B cell (primary cell): Measurements from ENCODE around the gene RBM26. TPM values are rescaled to one million over a fixed set of nuclear protein-coding genes. Genes with fewer than 3 reads are reported as not detected.
A peak's percentile ranks its signal among the peaks of the same experiment; 100 is the strongest.

Experiments
- ATAC-seq: fragments of 200-7000 bp; cut with Tn5 transposase; one replicate; pipeline ENCODE4 v1.10.0; 2021; ENCODE audit warnings: low read depth, mild to moderate bottlenecking, moderate number of reproducible peaks, moderate library complexity
- CTCF ChIA-PET: fragments of 350-600 bp; sonication (Branson Sonifier 250); formaldehyde crosslinking; loops from one replicate; lab custom pipeline; 2021; ENCODE audit warnings: antibody characterized with exemption, inconsistent platforms; lab: Charles Lee
- POLR2A ChIA-PET: fragments of 350-600 bp; sonication (Branson Sonifier 250); formaldehyde crosslinking; loops from one replicate; lab custom pipeline; 2021; ENCODE audit warnings: antibody characterized with exemption; lab: Charles Lee
- DNase-seq: peaks from one replicate; pipeline ENCODE4 v3.0.0; 2013
- H2AFZ ChIP-seq: 2 replicates; pipeline ENCODE4 v1.6.1; 2012; ENCODE audit warnings: mild to moderate bottlenecking, low read depth, low read length; ENCODE audit not compliant: insufficient read depth, poor library complexity, severe bottlenecking
- H3K27ac ChIP-seq, 2 donors: 1 replicate in 1 of 2; 2 replicates in 1 of 2; pipeline ENCODE4 v1.5.1; 2012 to 2013; ENCODE audit warnings: low read length in 2 of 2, mild to moderate bottlenecking in 2 of 2, moderate library complexity in 1 of 2
- H3K27me3 ChIP-seq, 4 experiments: fragments of 200-600 bp in 1 of 4; sonication (generic) in 1 of 4; replicated peaks in 1 of 4; 1 replicate in 2 of 4; 2 replicates in 2 of 4; pipeline versions ENCODE4 v1.6.1 to v1.7.0; 2013 to 2016; ENCODE audit warnings: low read length in 3 of 4, mild to moderate bottlenecking in 2 of 4, mixed read lengths in 1 of 4, moderate library complexity in 1 of 4; ENCODE audit not compliant: insufficient read depth in 4 of 4, control insufficient read depth in 3 of 4; ENCODE audit errors: control extremely low read depth in 1 of 4
- H3K36me3 ChIP-seq, 2 experiments: replicated peaks in 1 of 2; 1 replicate in 1 of 2; 2 replicates in 1 of 2; pipeline versions ENCODE4 v1.6.1 to v1.7.1; 2013; ENCODE audit warnings: low read length in 1 of 2; ENCODE audit not compliant: insufficient read depth in 2 of 2, control insufficient read depth in 1 of 2; ENCODE audit errors: control extremely low read depth in 1 of 2, extremely low read depth in 1 of 2
- H3K4me1 ChIP-seq, 2 donors: fragments of 200-600 bp in 1 of 2; sonication (generic) in 1 of 2; 1 replicate in 1 of 2; 2 replicates in 1 of 2; pipeline versions ENCODE4 v1.5.1 to v1.6.1; 2013 to 2017; ENCODE audit warnings: low read length in 2 of 2; ENCODE audit not compliant: control insufficient read depth in 2 of 2, insufficient read depth in 2 of 2
- H3K4me2 ChIP-seq: replicated peaks from 2 replicates; pipeline ENCODE3; 2012; ENCODE audit warnings: mild to moderate bottlenecking, low read depth, low read length; ENCODE audit not compliant: poor library complexity, severe bottlenecking
- H3K4me3 ChIP-seq, 5 experiments: fragments of 200-600 bp in 1 of 5; sonication (generic) in 1 of 5; 1 replicate in 3 of 5; 2 replicates in 2 of 5; pipeline versions ENCODE4 v1.5.1 to v1.7.0; 2011 to 2016; ENCODE audit warnings: low read length in 4 of 5, mild to moderate bottlenecking in 4 of 5, low read depth in 2 of 5, control low read depth in 1 of 5, moderate library complexity in 1 of 5; ENCODE audit not compliant: insufficient read depth in 1 of 5; ENCODE audit errors: control extremely low read depth in 1 of 5, extremely low read depth in 1 of 5
- H3K79me2 ChIP-seq: fragments of 200-600 bp; sonication (generic); one replicate; pipeline ENCODE4 v1.6.0; 2016; ENCODE audit warnings: low read length; ENCODE audit not compliant: control insufficient read depth, insufficient read depth
- H3K9ac ChIP-seq: fragments of 200-600 bp; sonication (generic); 2 replicates; pipeline ENCODE4 v1.6.1; 2017; ENCODE audit warnings: mild to moderate bottlenecking, low read length, moderate library complexity
- H3K9me3 ChIP-seq, 3 donors: one replicate each; pipeline versions ENCODE4 v1.6.1 to v1.7.1; 2013; ENCODE audit warnings: low read length in 2 of 3; ENCODE audit not compliant: control insufficient read depth in 2 of 3, insufficient read depth in 1 of 3; ENCODE audit errors: control extremely low read depth in 1 of 3
- H4K20me1 ChIP-seq: 2 replicates; pipeline ENCODE4 v1.6.0; 2012; ENCODE audit warnings: mild to moderate bottlenecking, low read length; ENCODE audit not compliant: insufficient read depth, control insufficient read depth, poor library complexity, severe bottlenecking
- H3K27ac Mint-ChIP-seq: one replicate; pipeline ENCODE4 v1.8.0; 2021; ENCODE audit warnings: mixed read lengths
- H3K27me3 Mint-ChIP-seq: one replicate; pipeline ENCODE4 v1.8.0; 2021; ENCODE audit warnings: mixed read lengths
- H3K4me1 Mint-ChIP-seq: one replicate; pipeline ENCODE4 v1.8.0; 2021; ENCODE audit warnings: mixed read lengths
- H3K4me3 Mint-ChIP-seq: one replicate; pipeline ENCODE4 v1.8.0; 2021; ENCODE audit warnings: mixed read lengths
- H3K9me3 Mint-ChIP-seq: one replicate; pipeline ENCODE4 v1.8.0; 2022; ENCODE audit warnings: mixed read lengths; ENCODE audit not compliant: insufficient read depth
- EZH2 ChIP-seq: IDR thresholded peaks from 2 replicates; pipeline ENCODE4 v1.6.1; 2012; ENCODE audit warnings: borderline replicate concordance, low read depth, mild to moderate bottlenecking, moderate library complexity, low read length; ENCODE audit not compliant: insufficient read depth, poor library complexity, severe bottlenecking
- WGBS: methylation state at CpG from one replicate; pipeline ENCODE4 v1.1.5; 2013; ENCODE audit warnings: missing lambda C conversion rate; ENCODE audit not compliant: insufficient coverage; 5-methylcytosine and 5-hydroxymethylcytosine counted together
- intact Hi-C: fragments of 100-400 bp; cut with micrococcal nuclease; formaldehyde crosslinking; loops from one replicate; pipeline ENCODE4 v1.10.0; 2022
- polyA plus RNA-seq: library from polyadenylated mRNA; depleted of rRNA; stranded (reverse); fragments of >200 nt; gene quantifications from 2 replicates; pipeline ENCODE4 v1.2.3, GENCODE V29; 2012
- total RNA-seq, 2 donors: library from RNA; stranded (reverse); fragments of 120-200 nt in 1 of 2; gene quantifications; 1 replicate in 1 of 2; 2 replicates in 1 of 2; pipeline versions ENCODE4 v1.2.3 to v1.2.4, GENCODE V29; 2013 to 2022
- TF ChIP-seq, protein P1 (sequence below): fragments of 200-600 bp; IDR thresholded peaks from one replicate; pipeline ENCODE4 v1.8.0; 2022; ENCODE audit warnings: antibody characterized with exemption, mild to moderate bottlenecking

Gene RBM26
- total and polyA plus RNA-seq, 2 donors (not counting 1 experiment from before 2014, with no cell fraction given), result 34.5 to 159 TPM

DNA sequence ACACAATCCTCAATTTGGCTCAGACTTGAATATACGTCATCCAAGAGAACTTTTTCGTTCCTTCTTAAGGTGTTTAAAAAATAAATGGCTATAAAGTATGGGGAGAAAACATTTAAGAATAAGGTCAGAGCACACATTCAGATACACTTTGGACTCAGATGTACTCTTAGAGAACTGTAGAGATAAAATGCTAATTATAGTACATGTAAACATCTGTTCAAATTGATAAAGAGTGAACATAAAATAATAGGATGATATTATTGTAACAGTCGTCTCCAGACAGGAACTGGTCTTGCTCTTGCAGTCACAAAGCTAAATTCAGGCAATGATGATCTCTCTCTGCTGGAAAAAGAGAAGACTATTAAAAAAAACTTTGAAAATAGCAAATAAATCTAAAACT is 91.4 kb downstream of the RBM26 start:
- ChIA-PET POLR2A (no interaction called here), CTCF (no interaction called here)
- Histone ChIP-seq H2AFZ (no peak overlapping the region), H3K9me3 (no peaks in the 10 kb centered on the region), H3K27me3 (no peaks in the 10 kb centered on the region), H4K20me1 (no peaks in the 10 kb centered on the region), H3K4me2 (no peak overlapping the region), H3K4me1 (no peaks in the 10 kb centered on the region), H3K79me2 (no peaks in the 10 kb centered on the region), H3K36me3 (no peaks in the 10 kb centered on the region), H3K27ac (no peak overlapping the region), H3K4me3 (no peak overlapping the region), H3K9ac (no peak overlapping the region)
- Mint-ChIP-seq H3K4me1 (no peaks in the 10 kb centered on the region), H3K27me3 (no peaks in the 10 kb centered on the region), H3K27ac (no peak overlapping the region), H3K4me3 (no peak overlapping the region), H3K9me3 (no peaks in the 10 kb centered on the region)
- no CpG with 5 or more reads among the region's 3 CpGs for WGBS
- no peak for ATAC-seq
- no peak for DNase-seq
- intact Hi-C loops, result no loop called here
- no peak for TF ChIP-seq EZH2
- TF ChIP-seq, protein P1, sequence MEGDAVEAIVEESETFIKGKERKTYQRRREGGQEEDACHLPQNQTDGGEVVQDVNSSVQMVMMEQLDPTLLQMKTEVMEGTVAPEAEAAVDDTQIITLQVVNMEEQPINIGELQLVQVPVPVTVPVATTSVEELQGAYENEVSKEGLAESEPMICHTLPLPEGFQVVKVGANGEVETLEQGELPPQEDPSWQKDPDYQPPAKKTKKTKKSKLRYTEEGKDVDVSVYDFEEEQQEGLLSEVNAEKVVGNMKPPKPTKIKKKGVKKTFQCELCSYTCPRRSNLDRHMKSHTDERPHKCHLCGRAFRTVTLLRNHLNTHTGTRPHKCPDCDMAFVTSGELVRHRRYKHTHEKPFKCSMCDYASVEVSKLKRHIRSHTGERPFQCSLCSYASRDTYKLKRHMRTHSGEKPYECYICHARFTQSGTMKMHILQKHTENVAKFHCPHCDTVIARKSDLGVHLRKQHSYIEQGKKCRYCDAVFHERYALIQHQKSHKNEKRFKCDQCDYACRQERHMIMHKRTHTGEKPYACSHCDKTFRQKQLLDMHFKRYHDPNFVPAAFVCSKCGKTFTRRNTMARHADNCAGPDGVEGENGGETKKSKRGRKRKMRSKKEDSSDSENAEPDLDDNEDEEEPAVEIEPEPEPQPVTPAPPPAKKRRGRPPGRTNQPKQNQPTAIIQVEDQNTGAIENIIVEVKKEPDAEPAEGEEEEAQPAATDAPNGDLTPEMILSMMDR, result no peak

DNA sequence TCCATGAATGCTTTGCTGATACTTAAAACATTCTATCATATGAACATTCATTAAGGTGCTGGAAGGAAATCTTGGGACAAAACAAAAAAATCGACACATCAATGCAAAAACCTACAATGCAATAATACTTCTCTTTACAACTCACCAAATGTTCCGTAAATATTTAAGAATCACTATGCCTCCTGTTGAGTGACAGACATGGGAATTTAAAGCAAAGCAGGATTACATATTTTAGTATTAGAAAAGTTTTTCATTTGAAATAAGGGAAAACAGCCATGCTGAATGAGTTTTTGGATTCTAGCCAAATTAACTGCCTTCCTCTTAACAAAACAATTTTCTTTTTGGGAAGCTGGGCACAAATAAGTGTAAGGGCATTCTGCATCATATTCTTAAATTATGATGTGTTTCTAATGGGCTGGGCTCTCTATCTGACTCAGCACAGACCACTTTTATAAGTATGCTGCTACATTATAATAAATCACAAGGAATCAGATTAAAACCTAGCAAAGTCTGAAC is 93.7 kb downstream of the RBM26 start:
- ChIA-PET POLR2A (no interaction called here), CTCF (no interaction called here)
- H3K4me3 Mint-ChIP-seq, result no peak overlapping the region
- H3K4me1 ChIP-seq, result no peaks in the 10 kb centered on the region
- H3K9ac ChIP-seq, result no peak overlapping the region
- no peaks in the 10 kb centered on the region for H3K9me3 ChIP-seq
- H3K27ac ChIP-seq, result no peak overlapping the region
- WGBS, result no CpG with 5 or more reads among the region's 2 CpGs
- H4K20me1 ChIP-seq, result no peaks in the 10 kb centered on the region
- intact Hi-C loops, result no loop called here
- no peak overlapping the region for H3K4me3 ChIP-seq
- H3K4me2 ChIP-seq, result no peak overlapping the region
- no peak for ATAC-seq
- no peak for TF ChIP-seq EZH2
- TF ChIP-seq, protein P1, result no peak
- peak overlapping the region; percentile 13 for H3K27ac Mint-ChIP-seq
- H3K9me3 Mint-ChIP-seq, result no peaks in the 10 kb centered on the region
- H3K4me1 Mint-ChIP-seq, result peaks cover 4% of the 10 kb centered on the region
- no peaks in the 10 kb centered on the region for H3K27me3 ChIP-seq
- no peaks in the 10 kb centered on the region for H3K36me3 ChIP-seq
- DNase-seq, result no peak
- no peaks in the 10 kb centered on the region for H3K79me2 ChIP-seq
- H3K27me3 Mint-ChIP-seq, result no peaks in the 10 kb centered on the region
- H2AFZ ChIP-seq, result no peak overlapping the region
